Measurements from ENCODE around the gene KLHL35.

The KLHL35 gene

GRCh38 chr11:75427181-75427580, 5.8 kb downstream of the KLHL35 start:
- DNase-seq (ENCODE audit: low read depth): no peak
- no peak overlapping the region for H3K4me3 ChIP-seq (ENCODE audit: low read depth, low read length)
- no peak for TF ChIP-seq CTCF (IDR thresholded peaks at IDR 0.05; ENCODE audit: low read depth, low read length)
- no peak for TF ChIP-seq MAX (IDR thresholded peaks at IDR 0.05; ENCODE audit: low read depth, low read length)
- TF ChIP-seq POLR2A (IDR thresholded peaks at IDR 0.05; ENCODE audit: extremely low read depth, insufficient read length): no peak
- no peak for TF ChIP-seq MYC (IDR thresholded peaks at IDR 0.05; ENCODE audit: low read depth, low read length)

GRCh38 chr11:75426720-75427086, 6.3 kb downstream of the KLHL35 start:
- no peak for DNase-seq (ENCODE audit: low read depth)
- no peak overlapping the region for H3K4me3 ChIP-seq (ENCODE audit: low read depth, low read length)
- no peak for TF ChIP-seq MAX (IDR thresholded peaks at IDR 0.05; ENCODE audit: low read depth, low read length)
- no peak for TF ChIP-seq CTCF (IDR thresholded peaks at IDR 0.05; ENCODE audit: low read depth, low read length)
- TF ChIP-seq MYC (IDR thresholded peaks at IDR 0.05; ENCODE audit: low read depth, low read length): no peak
- TF ChIP-seq POLR2A (IDR thresholded peaks at IDR 0.05; ENCODE audit: extremely low read depth, insufficient read length): no peak

- H3K4me3 ChIP-seq (ENCODE audit: low read depth, low read length): no peak overlapping the region
- peak; percentile 43 for DNase-seq (ENCODE audit: low read depth)
These were observed 7.6 kb downstream of the KLHL35 start for GRCh38 chr11:75425422-75425821.

GRCh38 chr11:75424396-75424795, 8.6 kb downstream of the KLHL35 start:
- TF ChIP-seq CTCF (IDR thresholded peaks at IDR 0.05; ENCODE audit: low read depth, low read length) (no peak), MYC (IDR thresholded peaks at IDR 0.05; ENCODE audit: low read depth, low read length) (no peak), MAX (IDR thresholded peaks at IDR 0.05; ENCODE audit: low read depth, low read length) (no peak), POLR2A (IDR thresholded peaks at IDR 0.05; ENCODE audit: extremely low read depth, insufficient read length) (no peak)
- no peak for DNase-seq (ENCODE audit: low read depth)
- no peak overlapping the region for H3K4me3 ChIP-seq (ENCODE audit: low read depth, low read length)

More at GRCh38 chr11:75425422-75425821, 7.6 kb downstream of the KLHL35 start:
- TF ChIP-seq POLR2A (IDR thresholded peaks at IDR 0.05; ENCODE audit: extremely low read depth, insufficient read length) (no peak), CTCF (IDR thresholded peaks at IDR 0.05; ENCODE audit: low read depth, low read length) (peak; percentile 52)

- no peak overlapping the region for H3K4me3 ChIP-seq (ENCODE audit: low read depth, low read length)
- TF ChIP-seq MAX (IDR thresholded peaks at IDR 0.05; ENCODE audit: low read depth, low read length): no peak
- TF ChIP-seq MYC (IDR thresholded peaks at IDR 0.05; ENCODE audit: low read depth, low read length): no peak
- no peak for TF ChIP-seq CTCF (IDR thresholded peaks at IDR 0.05; ENCODE audit: low read depth, low read length)
- TF ChIP-seq POLR2A (IDR thresholded peaks at IDR 0.05; ENCODE audit: extremely low read depth, insufficient read length): no peak
- no peak for DNase-seq (ENCODE audit: low read depth)
These were observed 9.3 kb downstream of the KLHL35 start for GRCh38 chr11:75423721-75424120.
